GM23338 (cell line): ENCODE measurements around the gene NF1. TPM values are rescaled to one million over a fixed set of nuclear protein-coding genes. Genes with fewer than 3 reads are reported as not detected.

Experiments
- ATAC-seq: fragments of 200-7000 bp; cut with Tn5 transposase; 3 replicates; pipeline ENCODE4 v1.9.1; 2020
- DNase-seq: peaks from one replicate; pipeline ENCODE4 v3.0.0-alpha.2; 2015; ENCODE audit warnings: low spot score
- H2AFZ ChIP-seq: fragments of 200-600 bp; sonication (generic); 2 replicates; pipeline ENCODE4 v1.8.0; 2016; ENCODE audit warnings: antibody characterized with exemption, mild to moderate bottlenecking, moderate library complexity
- H3F3A ChIP-seq: fragments of 200-600 bp; sonication (generic); replicated peaks from 2 replicates; pipeline ENCODE4 v1.8.0; 2017; ENCODE audit warnings: antibody characterized with exemption, mixed run types, low read depth
- H3K27ac ChIP-seq: fragments of 200-600 bp; sonication (generic); 2 replicates; pipeline ENCODE4 v1.6.1; 2016; ENCODE audit warnings: low read depth
- H3K27me3 ChIP-seq: fragments of 200-600 bp; sonication (generic); 2 replicates; pipeline ENCODE4 v1.8.0; 2016; ENCODE audit warnings: mild to moderate bottlenecking, mixed run types, moderate library complexity; ENCODE audit not compliant: insufficient read depth
- H3K36me3 ChIP-seq: fragments of 200-600 bp; sonication (generic); 2 replicates; pipeline ENCODE4 v1.8.0; 2016; ENCODE audit warnings: mild to moderate bottlenecking; ENCODE audit not compliant: insufficient read depth
- H3K4me1 ChIP-seq: fragments of 200-600 bp; sonication (generic); 2 replicates; pipeline ENCODE4 v1.8.0; 2016; ENCODE audit warnings: mild to moderate bottlenecking, moderate library complexity; ENCODE audit not compliant: insufficient read depth
- H3K4me2 ChIP-seq: fragments of 200-600 bp; sonication (generic); 2 replicates; pipeline ENCODE4 v1.7.1; 2017; ENCODE audit warnings: mixed run types
- H3K4me3 ChIP-seq: fragments of 200-600 bp; sonication (generic); 2 replicates; pipeline ENCODE4 v1.6.1; 2016; ENCODE audit warnings: mixed run types
- H3K79me2 ChIP-seq: fragments of 200-600 bp; sonication (generic); replicated peaks from 2 replicates; pipeline ENCODE4 v1.8.0; 2017; ENCODE audit warnings: mild to moderate bottlenecking; ENCODE audit not compliant: insufficient read depth
- H3K9me2 ChIP-seq: fragments of 200-600 bp; sonication (generic); 2 replicates; pipeline ENCODE4 v1.8.0; 2017; ENCODE audit not compliant: insufficient read depth
- H4K20me1 ChIP-seq: fragments of 200-600 bp; sonication (generic); replicated peaks from 2 replicates; pipeline ENCODE4 v1.8.0; 2017; ENCODE audit warnings: mild to moderate bottlenecking; ENCODE audit not compliant: insufficient read depth
- H3K27ac Mint-ChIP-seq: 2 replicates; pipeline ENCODE4 v1.8.0; 2020; ENCODE audit warnings: inconsistent platforms, mild to moderate bottlenecking, moderate library complexity, mixed read lengths
- H3K27me3 Mint-ChIP-seq: 3 replicates; pipeline ENCODE4 v1.8.0; 2022; ENCODE audit warnings: low read depth, mild to moderate bottlenecking, moderate library complexity, mixed read lengths, inconsistent platforms; ENCODE audit not compliant: insufficient read depth, poor library complexity
- H3K36me3 Mint-ChIP-seq: 3 replicates; pipeline ENCODE4 v1.8.0; 2021; ENCODE audit warnings: low read depth, mild to moderate bottlenecking, inconsistent platforms, moderate library complexity, mixed read lengths
- H3K4me1 Mint-ChIP-seq: 3 replicates; pipeline ENCODE4 v1.8.0; 2020; ENCODE audit warnings: mild to moderate bottlenecking, inconsistent platforms, mixed read lengths
- H3K4me3 Mint-ChIP-seq: 3 replicates; pipeline ENCODE4 v1.8.0; 2021; ENCODE audit warnings: moderate library complexity, mild to moderate bottlenecking, inconsistent platforms, mixed read lengths
- H3K9me3 Mint-ChIP-seq: 3 replicates; pipeline ENCODE4 v1.8.0; 2020; ENCODE audit warnings: moderate library complexity, mild to moderate bottlenecking, inconsistent platforms, mixed read lengths
- CREB1 ChIP-seq: fragments of 250-450 bp; sonication (Bioruptor Pico); IDR thresholded peaks from 2 replicates; pipeline ENCODE4 v1.5.0; 2020; ENCODE audit warnings: low read depth, mild to moderate bottlenecking, moderate library complexity
- EZH2 ChIP-seq: fragments of 200-600 bp; sonication (generic); IDR thresholded peaks from one replicate; pipeline ENCODE4 v1.8.0; 2017; ENCODE audit warnings: antibody characterized with exemption, mild to moderate bottlenecking, low read depth; ENCODE audit not compliant: unreplicated experiment
- EZH2phosphoT487 ChIP-seq: fragments of 200-600 bp; sonication (generic); IDR thresholded peaks from one replicate; pipeline ENCODE4 v1.8.1; 2018; ENCODE audit warnings: antibody characterized with exemption; ENCODE audit not compliant: unreplicated experiment
- JUNB ChIP-seq: IDR thresholded peaks from one replicate; pipeline ENCODE4 v1.6.1; 2016; ENCODE audit warnings: antibody characterized with exemption; ENCODE audit not compliant: unreplicated experiment
- NANOG ChIP-seq: IDR thresholded peaks from 2 replicates; pipeline ENCODE4 v1.6.1; 2016; ENCODE audit warnings: antibody characterized with exemption, borderline replicate concordance
- POLR2AphosphoS5 ChIP-seq: IDR thresholded peaks from 2 replicates; pipeline ENCODE4 v1.6.1; 2016; ENCODE audit warnings: antibody characterized with exemption, low read depth
- STAT1 ChIP-seq: IDR thresholded peaks from one replicate; pipeline ENCODE4 v1.6.1; 2016; ENCODE audit warnings: antibody characterized with exemption; ENCODE audit not compliant: unreplicated experiment
- ZNF114 ChIP-seq: fragments of 250-450 bp; sonication (Bioruptor Pico); IDR thresholded peaks from 2 replicates; pipeline ENCODE4 v1.5.0; 2020; ENCODE audit warnings: mild to moderate bottlenecking, moderate library complexity
- polyA plus RNA-seq: library from polyadenylated mRNA; unstranded; fragments of >200 nt; fragmentation: Nextera tagmentation; extraction: Ambion mirVana; gene quantifications from 2 replicates; pipeline ENCODE4 v1.2.1, GENCODE V29; 2016
- total RNA-seq: library from RNA; depleted of rRNA; stranded (reverse); fragments of >200 nt; shearing (Covaris generic); gene quantifications from 2 replicates; pipeline ENCODE4 v1.2.3, GENCODE V29; 2014
- TF ChIP-seq, protein P1 (sequence below): IDR thresholded peaks from one replicate; pipeline ENCODE4 v1.6.1; 2018; ENCODE audit warnings: antibody characterized with exemption; ENCODE audit not compliant: unreplicated experiment
- TF ChIP-seq, protein P2 (sequence below): fragments of 250-450 bp; sonication (Bioruptor Pico); IDR thresholded peaks from 2 replicates; pipeline ENCODE4 v1.5.0; 2020; ENCODE audit warnings: mild to moderate bottlenecking, moderate library complexity

NF1 gene
- total and polyA plus RNA-seq, 2 experiments from 2014 or later = 16.3 to 49.7 TPM

DNA sequence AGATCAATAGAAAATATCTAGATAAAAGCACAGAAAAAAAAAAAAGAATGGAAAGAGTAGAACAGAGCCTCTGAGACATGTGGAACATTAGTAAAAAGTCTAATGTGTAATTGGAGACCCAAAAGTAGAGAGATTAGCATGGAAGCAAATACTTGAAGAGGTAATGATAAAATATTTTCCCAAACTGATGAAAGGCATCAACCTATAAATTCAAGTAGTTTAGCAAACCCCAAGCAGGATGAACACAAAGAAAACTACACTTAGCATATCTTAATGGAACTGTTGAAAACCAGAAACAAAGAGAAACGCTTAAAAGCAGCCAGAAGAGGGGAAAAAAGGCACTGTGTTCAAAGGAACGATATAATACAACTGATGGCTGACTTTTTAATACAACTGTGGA is 16.4 kb downstream of the NF1 start:
- peak overlapping the region; percentile 64 for H3K27ac Mint-ChIP-seq
- H3K27me3 Mint-ChIP-seq = peaks cover 1% of the 10 kb centered on the region
- H3K36me3 Mint-ChIP-seq = no peaks in the 10 kb centered on the region
- Histone ChIP-seq H3K4me1 (peaks cover 22% of the 10 kb centered on the region; the same call in 1 of the 2 replicates), H2AFZ (no peak overlapping the region), H3F3A (no peaks in the 10 kb centered on the region), H3K9me2 (no peaks in the 10 kb centered on the region), H3K4me2 (0 out of 2 replicates have a peak overlapping the region, but pooled peaks have one; percentile 3), H4K20me1 (no peaks in the 10 kb centered on the region; the same call in 1 of the 2 replicates), H3K79me2 (peaks cover 44% of the 10 kb centered on the region), H3K36me3 (no peaks in the 10 kb centered on the region), H3K4me3 (no peak overlapping the region), H3K27me3 (no peaks in the 10 kb centered on the region), H3K27ac (no peak overlapping the region)
- H3K4me1 Mint-ChIP-seq = peaks cover 33% of the 10 kb centered on the region
- ATAC-seq = no peak
- TF ChIP-seq NANOG = no peak
- no peak for TF ChIP-seq EZH2
- TF ChIP-seq CREB1 (CRISPR knock-in tag) = no peak
- no peak for TF ChIP-seq JUNB
- TF ChIP-seq EZH2phosphoT487 = no peak
- no peak for TF ChIP-seq ZNF114
- no peak for TF ChIP-seq POLR2AphosphoS5
- H3K9me3 Mint-ChIP-seq = no peaks in the 10 kb centered on the region
- H3K4me3 Mint-ChIP-seq = no peak overlapping the region
- no peak for DNase-seq

DNA sequence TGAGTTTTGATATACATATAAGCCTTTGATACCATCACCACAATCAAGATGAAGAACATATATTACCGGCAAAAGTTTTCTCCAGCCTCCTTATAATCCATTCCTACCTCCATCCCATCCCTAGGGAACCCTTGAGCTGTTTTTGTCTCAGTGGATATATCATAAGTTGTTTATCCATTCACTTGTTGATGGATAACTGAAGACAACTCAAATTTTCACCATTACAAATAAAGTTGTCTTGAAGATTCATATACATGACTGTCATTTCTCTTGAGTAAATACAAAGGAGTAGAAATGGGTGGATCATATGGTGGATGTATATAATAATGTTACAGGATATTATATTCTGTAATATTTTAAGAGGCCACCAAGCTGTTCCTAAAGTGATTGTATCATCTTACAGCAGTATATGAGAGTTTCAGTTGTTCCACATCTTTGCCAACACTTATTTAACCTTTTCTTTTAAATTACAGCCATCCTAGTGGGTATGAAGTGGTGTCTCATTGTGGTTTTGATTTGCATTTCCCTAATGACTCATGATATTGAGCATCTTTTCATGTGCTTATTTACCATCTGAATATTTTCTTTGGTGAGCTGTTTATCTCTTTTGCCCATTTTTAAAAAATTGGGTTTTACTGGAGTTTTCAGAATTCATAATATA is 17.4 kb downstream of the NF1 start:
- H3K4me3 Mint-ChIP-seq = no peak overlapping the region
- H3K27ac Mint-ChIP-seq = no peak overlapping the region
- H3K27me3 Mint-ChIP-seq = peaks cover 1% of the 10 kb centered on the region
- H3K9me3 Mint-ChIP-seq = no peaks in the 10 kb centered on the region
- ATAC-seq (no peak), DNase-seq (no peak)
- Histone ChIP-seq H3K4me3 (no peak overlapping the region), H3K36me3 (no peaks in the 10 kb centered on the region), H3F3A (no peaks in the 10 kb centered on the region), H3K79me2 (peaks cover 44% of the 10 kb centered on the region), H3K27me3 (no peaks in the 10 kb centered on the region), H3K4me2 (no peak overlapping the region), H4K20me1 (no peaks in the 10 kb centered on the region; the same call in 1 of the 2 replicates), H2AFZ (no peak overlapping the region), H3K27ac (no peak overlapping the region), H3K4me1 (peaks cover 22% of the 10 kb centered on the region; the same call in 1 of the 2 replicates), H3K9me2 (no peaks in the 10 kb centered on the region)
- no peaks in the 10 kb centered on the region for H3K36me3 Mint-ChIP-seq
- H3K4me1 Mint-ChIP-seq = peaks cover 33% of the 10 kb centered on the region
- TF ChIP-seq EZH2 = no peak
- TF ChIP-seq POLR2AphosphoS5 = no peak
- no peak for TF ChIP-seq NANOG
- TF ChIP-seq, protein P1, sequence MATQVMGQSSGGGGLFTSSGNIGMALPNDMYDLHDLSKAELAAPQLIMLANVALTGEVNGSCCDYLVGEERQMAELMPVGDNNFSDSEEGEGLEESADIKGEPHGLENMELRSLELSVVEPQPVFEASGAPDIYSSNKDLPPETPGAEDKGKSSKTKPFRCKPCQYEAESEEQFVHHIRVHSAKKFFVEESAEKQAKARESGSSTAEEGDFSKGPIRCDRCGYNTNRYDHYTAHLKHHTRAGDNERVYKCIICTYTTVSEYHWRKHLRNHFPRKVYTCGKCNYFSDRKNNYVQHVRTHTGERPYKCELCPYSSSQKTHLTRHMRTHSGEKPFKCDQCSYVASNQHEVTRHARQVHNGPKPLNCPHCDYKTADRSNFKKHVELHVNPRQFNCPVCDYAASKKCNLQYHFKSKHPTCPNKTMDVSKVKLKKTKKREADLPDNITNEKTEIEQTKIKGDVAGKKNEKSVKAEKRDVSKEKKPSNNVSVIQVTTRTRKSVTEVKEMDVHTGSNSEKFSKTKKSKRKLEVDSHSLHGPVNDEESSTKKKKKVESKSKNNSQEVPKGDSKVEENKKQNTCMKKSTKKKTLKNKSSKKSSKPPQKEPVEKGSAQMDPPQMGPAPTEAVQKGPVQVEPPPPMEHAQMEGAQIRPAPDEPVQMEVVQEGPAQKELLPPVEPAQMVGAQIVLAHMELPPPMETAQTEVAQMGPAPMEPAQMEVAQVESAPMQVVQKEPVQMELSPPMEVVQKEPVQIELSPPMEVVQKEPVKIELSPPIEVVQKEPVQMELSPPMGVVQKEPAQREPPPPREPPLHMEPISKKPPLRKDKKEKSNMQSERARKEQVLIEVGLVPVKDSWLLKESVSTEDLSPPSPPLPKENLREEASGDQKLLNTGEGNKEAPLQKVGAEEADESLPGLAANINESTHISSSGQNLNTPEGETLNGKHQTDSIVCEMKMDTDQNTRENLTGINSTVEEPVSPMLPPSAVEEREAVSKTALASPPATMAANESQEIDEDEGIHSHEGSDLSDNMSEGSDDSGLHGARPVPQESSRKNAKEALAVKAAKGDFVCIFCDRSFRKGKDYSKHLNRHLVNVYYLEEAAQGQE = no peak
- no peak for TF ChIP-seq STAT1
- TF ChIP-seq ZNF114 = no peak
- TF ChIP-seq CREB1 (CRISPR knock-in tag) = no peak
- TF ChIP-seq, protein P2, sequence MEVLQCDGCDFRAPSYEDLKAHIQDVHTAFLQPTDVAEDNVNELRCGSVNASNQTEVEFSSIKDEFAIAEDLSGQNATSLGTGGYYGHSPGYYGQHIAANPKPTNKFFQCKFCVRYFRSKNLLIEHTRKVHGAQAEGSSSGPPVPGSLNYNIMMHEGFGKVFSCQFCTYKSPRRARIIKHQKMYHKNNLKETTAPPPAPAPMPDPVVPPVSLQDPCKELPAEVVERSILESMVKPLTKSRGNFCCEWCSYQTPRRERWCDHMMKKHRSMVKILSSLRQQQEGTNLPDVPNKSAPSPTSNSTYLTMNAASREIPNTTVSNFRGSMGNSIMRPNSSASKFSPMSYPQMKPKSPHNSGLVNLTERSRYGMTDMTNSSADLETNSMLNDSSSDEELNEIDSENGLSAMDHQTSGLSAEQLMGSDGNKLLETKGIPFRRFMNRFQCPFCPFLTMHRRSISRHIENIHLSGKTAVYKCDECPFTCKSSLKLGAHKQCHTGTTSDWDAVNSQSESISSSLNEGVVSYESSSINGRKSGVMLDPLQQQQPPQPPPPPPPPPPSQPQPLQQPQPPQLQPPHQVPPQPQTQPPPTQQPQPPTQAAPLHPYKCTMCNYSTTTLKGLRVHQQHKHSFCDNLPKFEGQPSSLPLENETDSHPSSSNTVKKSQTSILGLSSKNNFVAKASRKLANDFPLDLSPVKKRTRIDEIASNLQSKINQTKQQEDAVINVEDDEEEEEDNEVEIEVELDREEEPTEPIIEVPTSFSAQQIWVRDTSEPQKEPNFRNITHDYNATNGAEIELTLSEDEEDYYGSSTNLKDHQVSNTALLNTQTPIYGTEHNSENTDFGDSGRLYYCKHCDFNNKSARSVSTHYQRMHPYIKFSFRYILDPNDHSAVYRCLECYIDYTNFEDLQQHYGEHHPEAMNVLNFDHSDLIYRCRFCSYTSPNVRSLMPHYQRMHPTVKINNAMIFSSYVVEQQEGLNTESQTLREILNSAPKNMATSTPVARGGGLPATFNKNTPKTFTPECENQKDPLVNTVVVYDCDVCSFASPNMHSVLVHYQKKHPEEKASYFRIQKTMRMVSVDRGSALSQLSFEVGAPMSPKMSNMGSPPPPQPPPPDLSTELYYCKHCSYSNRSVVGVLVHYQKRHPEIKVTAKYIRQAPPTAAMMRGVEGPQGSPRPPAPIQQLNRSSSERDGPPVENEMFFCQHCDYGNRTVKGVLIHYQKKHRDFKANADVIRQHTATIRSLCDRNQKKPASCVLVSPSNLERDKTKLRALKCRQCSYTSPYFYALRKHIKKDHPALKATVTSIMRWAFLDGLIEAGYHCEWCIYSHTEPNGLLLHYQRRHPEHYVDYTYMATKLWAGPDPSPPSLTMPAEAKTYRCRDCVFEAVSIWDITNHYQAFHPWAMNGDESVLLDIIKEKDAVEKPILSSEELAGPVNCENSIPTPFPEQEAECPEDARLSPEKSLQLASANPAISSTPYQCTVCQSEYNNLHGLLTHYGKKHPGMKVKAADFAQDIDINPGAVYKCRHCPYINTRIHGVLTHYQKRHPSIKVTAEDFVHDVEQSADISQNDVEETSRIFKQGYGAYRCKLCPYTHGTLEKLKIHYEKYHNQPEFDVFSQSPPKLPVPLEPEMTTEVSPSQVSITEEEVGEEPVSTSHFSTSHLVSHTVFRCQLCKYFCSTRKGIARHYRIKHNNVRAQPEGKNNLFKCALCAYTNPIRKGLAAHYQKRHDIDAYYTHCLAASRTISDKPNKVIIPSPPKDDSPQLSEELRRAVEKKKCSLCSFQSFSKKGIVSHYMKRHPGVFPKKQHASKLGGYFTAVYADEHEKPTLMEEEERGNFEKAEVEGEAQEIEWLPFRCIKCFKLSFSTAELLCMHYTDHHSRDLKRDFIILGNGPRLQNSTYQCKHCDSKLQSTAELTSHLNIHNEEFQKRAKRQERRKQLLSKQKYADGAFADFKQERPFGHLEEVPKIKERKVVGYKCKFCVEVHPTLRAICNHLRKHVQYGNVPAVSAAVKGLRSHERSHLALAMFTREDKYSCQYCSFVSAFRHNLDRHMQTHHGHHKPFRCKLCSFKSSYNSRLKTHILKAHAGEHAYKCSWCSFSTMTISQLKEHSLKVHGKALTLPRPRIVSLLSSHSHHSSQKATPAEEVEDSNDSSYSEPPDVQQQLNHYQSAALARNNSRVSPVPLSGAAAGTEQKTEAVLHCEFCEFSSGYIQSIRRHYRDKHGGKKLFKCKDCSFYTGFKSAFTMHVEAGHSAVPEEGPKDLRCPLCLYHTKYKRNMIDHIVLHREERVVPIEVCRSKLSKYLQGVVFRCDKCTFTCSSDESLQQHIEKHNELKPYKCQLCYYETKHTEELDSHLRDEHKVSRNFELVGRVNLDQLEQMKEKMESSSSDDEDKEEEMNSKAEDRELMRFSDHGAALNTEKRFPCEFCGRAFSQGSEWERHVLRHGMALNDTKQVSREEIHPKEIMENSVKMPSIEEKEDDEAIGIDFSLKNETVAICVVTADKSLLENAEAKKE = no peak
